ENCODE measurements around the gene HEATR5A.

DNA sequence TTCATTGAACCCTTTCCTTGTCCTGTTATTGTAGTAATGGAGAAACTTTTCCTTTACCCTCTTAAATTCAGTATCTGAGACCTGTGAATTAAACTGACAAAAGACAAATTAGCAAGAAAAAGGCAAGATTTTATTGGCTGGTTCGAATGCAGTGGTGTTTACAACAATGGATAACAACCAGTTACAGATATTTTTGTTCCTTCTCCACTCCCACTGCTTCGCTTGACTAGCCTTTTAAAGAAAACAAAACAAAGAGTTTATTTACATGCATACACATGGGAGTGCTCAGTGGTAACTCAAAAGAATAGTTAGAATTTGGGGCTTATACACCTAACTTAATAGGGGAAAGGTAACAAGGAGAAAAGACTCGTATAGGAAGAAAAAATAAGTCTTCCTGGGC, 175.7 kb downstream of the HEATR5A start:
- TF ChIP-seq, protein P1, sequence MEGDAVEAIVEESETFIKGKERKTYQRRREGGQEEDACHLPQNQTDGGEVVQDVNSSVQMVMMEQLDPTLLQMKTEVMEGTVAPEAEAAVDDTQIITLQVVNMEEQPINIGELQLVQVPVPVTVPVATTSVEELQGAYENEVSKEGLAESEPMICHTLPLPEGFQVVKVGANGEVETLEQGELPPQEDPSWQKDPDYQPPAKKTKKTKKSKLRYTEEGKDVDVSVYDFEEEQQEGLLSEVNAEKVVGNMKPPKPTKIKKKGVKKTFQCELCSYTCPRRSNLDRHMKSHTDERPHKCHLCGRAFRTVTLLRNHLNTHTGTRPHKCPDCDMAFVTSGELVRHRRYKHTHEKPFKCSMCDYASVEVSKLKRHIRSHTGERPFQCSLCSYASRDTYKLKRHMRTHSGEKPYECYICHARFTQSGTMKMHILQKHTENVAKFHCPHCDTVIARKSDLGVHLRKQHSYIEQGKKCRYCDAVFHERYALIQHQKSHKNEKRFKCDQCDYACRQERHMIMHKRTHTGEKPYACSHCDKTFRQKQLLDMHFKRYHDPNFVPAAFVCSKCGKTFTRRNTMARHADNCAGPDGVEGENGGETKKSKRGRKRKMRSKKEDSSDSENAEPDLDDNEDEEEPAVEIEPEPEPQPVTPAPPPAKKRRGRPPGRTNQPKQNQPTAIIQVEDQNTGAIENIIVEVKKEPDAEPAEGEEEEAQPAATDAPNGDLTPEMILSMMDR (conservative IDR thresholded peaks at IDR 0.05; ENCODE audit: low read depth in 2 of 2): no peak
- TF ChIP-seq POLR2AphosphoS5 (IDR thresholded peaks at IDR 0.05; ENCODE audit: low read depth) (no peak), ZNF331 (CRISPR knock-in tag; IDR thresholded peaks at IDR 0.05; ENCODE audit: low read depth) (no peak), STAT1 (IDR thresholded peaks at IDR 0.05; ENCODE audit: unreplicated experiment) (no peak), EZH2 (IDR thresholded peaks at IDR 0.05; ENCODE audit: low read depth, unreplicated experiment) (no peak)
- TF ChIP-seq, protein P2, sequence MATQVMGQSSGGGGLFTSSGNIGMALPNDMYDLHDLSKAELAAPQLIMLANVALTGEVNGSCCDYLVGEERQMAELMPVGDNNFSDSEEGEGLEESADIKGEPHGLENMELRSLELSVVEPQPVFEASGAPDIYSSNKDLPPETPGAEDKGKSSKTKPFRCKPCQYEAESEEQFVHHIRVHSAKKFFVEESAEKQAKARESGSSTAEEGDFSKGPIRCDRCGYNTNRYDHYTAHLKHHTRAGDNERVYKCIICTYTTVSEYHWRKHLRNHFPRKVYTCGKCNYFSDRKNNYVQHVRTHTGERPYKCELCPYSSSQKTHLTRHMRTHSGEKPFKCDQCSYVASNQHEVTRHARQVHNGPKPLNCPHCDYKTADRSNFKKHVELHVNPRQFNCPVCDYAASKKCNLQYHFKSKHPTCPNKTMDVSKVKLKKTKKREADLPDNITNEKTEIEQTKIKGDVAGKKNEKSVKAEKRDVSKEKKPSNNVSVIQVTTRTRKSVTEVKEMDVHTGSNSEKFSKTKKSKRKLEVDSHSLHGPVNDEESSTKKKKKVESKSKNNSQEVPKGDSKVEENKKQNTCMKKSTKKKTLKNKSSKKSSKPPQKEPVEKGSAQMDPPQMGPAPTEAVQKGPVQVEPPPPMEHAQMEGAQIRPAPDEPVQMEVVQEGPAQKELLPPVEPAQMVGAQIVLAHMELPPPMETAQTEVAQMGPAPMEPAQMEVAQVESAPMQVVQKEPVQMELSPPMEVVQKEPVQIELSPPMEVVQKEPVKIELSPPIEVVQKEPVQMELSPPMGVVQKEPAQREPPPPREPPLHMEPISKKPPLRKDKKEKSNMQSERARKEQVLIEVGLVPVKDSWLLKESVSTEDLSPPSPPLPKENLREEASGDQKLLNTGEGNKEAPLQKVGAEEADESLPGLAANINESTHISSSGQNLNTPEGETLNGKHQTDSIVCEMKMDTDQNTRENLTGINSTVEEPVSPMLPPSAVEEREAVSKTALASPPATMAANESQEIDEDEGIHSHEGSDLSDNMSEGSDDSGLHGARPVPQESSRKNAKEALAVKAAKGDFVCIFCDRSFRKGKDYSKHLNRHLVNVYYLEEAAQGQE (IDR thresholded peaks at IDR 0.05; ENCODE audit: unreplicated experiment): no peak
- TF ChIP-seq, protein P3, sequence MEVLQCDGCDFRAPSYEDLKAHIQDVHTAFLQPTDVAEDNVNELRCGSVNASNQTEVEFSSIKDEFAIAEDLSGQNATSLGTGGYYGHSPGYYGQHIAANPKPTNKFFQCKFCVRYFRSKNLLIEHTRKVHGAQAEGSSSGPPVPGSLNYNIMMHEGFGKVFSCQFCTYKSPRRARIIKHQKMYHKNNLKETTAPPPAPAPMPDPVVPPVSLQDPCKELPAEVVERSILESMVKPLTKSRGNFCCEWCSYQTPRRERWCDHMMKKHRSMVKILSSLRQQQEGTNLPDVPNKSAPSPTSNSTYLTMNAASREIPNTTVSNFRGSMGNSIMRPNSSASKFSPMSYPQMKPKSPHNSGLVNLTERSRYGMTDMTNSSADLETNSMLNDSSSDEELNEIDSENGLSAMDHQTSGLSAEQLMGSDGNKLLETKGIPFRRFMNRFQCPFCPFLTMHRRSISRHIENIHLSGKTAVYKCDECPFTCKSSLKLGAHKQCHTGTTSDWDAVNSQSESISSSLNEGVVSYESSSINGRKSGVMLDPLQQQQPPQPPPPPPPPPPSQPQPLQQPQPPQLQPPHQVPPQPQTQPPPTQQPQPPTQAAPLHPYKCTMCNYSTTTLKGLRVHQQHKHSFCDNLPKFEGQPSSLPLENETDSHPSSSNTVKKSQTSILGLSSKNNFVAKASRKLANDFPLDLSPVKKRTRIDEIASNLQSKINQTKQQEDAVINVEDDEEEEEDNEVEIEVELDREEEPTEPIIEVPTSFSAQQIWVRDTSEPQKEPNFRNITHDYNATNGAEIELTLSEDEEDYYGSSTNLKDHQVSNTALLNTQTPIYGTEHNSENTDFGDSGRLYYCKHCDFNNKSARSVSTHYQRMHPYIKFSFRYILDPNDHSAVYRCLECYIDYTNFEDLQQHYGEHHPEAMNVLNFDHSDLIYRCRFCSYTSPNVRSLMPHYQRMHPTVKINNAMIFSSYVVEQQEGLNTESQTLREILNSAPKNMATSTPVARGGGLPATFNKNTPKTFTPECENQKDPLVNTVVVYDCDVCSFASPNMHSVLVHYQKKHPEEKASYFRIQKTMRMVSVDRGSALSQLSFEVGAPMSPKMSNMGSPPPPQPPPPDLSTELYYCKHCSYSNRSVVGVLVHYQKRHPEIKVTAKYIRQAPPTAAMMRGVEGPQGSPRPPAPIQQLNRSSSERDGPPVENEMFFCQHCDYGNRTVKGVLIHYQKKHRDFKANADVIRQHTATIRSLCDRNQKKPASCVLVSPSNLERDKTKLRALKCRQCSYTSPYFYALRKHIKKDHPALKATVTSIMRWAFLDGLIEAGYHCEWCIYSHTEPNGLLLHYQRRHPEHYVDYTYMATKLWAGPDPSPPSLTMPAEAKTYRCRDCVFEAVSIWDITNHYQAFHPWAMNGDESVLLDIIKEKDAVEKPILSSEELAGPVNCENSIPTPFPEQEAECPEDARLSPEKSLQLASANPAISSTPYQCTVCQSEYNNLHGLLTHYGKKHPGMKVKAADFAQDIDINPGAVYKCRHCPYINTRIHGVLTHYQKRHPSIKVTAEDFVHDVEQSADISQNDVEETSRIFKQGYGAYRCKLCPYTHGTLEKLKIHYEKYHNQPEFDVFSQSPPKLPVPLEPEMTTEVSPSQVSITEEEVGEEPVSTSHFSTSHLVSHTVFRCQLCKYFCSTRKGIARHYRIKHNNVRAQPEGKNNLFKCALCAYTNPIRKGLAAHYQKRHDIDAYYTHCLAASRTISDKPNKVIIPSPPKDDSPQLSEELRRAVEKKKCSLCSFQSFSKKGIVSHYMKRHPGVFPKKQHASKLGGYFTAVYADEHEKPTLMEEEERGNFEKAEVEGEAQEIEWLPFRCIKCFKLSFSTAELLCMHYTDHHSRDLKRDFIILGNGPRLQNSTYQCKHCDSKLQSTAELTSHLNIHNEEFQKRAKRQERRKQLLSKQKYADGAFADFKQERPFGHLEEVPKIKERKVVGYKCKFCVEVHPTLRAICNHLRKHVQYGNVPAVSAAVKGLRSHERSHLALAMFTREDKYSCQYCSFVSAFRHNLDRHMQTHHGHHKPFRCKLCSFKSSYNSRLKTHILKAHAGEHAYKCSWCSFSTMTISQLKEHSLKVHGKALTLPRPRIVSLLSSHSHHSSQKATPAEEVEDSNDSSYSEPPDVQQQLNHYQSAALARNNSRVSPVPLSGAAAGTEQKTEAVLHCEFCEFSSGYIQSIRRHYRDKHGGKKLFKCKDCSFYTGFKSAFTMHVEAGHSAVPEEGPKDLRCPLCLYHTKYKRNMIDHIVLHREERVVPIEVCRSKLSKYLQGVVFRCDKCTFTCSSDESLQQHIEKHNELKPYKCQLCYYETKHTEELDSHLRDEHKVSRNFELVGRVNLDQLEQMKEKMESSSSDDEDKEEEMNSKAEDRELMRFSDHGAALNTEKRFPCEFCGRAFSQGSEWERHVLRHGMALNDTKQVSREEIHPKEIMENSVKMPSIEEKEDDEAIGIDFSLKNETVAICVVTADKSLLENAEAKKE (CRISPR knock-in tag; IDR thresholded peaks at IDR 0.05): no peak

All from GM23338 (cell line).